GM21529 (cell line): Measurements from ENCODE around the gene TBL1Y.
"Not testable (repeated sequence)": the region's sequence is repeated elsewhere in the genome, so short reads cannot be mapped to it uniquely, and the experiment has no call there.

ENCODE experiments used
- ATAC-seq: cut with Tn5 transposase; IDR thresholded peaks from one replicate; pipeline ENCODE4 v1.9.1; 2021; ENCODE audit not compliant: unreplicated experiment

Gene TBL1Y

DNA sequence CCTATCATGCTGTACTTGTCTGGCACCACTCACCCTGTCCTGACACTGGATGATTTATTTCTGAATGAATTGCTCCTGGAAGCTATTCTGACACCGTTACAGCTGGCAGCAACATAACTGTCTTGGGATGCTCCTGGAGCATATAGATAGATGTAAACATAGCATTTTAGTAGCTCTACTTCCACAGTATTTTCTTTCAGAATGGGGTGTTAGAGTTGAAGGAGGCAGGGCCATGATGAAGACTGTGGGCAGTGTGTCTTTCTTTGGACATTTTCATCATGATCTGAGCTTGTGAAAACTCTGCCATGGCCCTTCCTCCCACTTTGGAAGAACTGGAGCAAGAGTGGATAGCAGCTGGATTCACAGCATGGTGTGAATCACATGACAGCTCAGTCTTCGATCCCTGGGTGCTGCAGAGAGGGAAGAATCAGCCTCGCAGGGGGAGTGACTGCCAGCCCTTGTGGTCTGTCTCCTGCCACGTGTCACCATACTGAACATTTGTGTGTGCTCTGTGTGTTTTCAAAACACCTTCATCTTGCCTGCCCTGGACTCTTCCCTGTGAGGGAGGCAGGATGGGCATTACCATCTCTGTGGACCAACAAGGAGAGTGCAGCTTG lies 61.9 kb downstream of the TBL1Y start:
- no peak for ATAC-seq

DNA sequence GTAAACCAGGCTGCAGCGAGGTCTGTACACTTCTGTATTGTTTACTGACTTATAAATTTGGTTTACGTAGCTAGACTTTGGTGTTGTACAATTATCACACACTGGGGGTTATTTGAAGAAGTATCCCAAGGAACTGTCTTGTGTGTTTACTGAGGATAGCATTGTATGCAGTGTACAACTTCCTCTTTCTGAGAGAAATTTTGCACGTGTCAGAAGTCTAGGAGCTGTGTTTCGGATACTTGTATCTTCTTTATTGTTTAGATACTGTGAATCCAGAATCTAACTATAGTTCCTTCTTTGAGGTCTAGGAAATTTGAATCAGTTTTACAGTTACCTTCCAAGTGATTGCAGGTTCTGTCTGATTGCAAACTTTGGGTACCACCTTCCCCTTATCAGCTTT lies 64.5 kb downstream of the TBL1Y start:
- ATAC-seq: no peak

DNA sequence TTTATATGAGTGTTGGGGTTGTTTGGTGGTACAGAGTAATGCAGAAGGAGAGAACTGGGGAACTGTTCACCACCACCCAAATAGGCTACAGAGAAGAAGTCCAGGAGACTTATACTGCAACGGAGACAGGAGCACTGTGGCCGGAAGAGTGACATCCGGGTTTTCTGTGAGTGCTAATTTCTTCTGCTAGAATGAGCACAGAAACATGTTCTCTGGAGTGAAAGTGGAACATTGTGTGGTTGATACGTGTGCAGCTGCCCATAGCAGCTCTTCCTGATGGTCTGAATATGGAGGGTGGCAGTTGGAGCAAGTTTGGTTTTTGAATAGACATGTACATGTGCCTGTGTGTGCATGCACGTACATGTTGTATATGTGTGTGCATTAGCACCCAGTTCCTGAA lies 67.3 kb downstream of the TBL1Y start:
- ATAC-seq: no peak

DNA sequence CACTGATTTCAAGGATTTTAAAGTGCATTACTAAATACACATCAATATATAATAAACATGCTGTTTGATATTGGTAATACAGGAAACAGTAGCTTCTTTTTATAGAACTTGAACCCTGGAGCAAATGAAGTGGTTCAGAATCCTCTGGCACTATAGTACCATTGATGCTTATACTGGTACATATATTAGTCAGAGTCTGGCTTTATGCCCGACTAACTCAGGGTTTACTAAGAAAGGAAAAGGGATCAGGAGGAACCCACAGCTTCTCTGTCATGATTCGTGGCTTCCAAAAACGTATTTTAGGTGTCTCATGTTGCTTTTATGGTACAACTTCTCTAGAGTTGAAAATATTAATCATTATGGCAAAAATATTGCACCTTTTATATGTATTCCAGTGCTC lies 72.7 kb downstream of the TBL1Y start:
- ATAC-seq: no peak

DNA sequence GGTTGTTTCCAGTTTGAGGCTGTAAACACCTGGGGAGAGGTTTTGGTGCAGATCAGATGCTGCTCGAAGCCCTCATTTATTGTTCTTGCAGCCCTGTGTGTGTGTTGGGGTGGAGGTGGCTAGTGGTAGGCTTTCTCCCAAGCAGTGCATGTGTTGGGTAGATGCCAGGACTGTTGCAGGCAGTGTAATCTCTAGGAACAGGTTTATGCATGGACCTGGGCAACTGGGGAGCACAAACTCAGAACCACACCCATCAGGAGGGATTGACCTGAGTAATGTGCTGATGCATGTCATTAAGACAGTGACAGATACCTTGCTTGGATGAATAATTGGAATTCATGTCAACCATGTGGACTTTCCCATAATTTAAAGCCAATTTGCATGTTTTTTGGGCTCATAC lies 77.3 kb downstream of the TBL1Y start:
- ATAC-seq: no peak

DNA sequence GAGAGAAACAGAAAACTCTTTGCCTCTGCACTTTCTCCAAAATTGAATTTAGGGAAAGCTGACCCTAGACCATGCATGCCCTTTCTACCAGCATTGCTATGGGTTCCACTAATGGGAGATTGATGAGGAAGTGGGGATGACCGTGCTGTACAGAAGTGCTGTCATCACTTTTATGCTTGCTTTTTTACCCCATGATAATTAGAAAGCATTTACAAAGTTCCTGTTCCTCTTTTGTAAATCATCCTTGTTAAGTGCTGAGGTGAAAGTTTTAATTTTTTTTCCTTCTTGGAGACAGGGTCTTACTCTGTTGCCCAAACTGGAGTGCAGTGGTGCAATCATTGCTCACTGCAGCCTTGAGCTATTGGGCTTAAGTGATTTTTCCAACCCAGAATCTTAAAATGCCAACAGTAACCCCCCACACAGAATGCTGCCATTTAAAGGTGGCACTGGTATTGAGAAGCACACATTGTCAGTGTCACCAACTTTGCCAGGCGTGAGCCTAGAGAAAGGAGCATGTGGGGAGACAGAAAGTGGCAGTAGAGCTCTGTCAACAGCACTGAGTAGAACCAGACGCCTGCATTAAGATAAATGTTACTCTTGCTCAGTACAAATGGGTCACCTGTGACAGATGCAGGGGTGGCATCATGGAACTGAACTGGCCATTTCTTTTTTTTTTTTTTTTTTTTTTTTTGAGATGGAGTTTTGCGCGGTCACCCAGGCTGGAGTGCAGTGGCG lies 79.6 kb downstream of the TBL1Y start:
- no peak for ATAC-seq

DNA sequence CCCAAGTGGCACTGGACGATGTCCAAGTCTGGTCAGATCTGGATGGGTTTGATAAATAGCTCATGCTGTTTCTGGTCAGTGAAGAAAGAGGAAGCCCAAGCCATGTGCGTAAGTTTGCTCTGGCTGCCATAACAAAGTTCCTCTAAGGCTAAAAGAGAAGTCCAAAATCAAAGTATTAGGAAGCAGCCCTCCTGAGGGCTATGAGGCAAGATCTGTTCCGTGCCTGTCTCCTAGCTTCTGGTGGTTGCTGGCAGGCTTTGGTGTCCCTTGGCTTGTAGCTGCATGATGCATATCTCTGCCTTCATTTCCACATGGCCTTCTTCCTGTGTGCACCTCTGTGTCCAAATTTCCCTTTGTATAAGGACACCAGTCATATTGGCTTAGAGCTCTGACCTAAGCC lies 81.5 kb downstream of the TBL1Y start:
- ATAC-seq: no peak

DNA sequence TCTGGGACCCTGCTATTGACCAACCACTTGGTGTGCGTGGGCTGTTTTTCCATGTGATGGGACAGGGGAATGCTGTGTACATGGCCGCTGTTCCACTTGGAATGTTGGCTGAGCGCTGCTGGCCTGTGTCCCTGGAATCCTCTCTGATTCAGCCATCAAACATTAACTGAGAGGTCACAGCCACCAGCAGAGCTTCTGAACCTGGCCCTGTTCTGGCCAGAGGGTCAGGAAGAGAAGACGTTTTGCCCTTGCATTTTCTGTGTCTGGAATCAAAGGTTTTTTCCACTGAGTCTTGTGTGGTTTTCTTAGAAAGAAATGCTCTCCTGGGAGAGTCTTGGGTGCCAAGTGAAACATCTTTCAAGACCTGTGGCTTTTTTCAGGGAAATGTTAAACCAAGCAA lies 85.5 kb downstream of the TBL1Y start:
- no peak for ATAC-seq

DNA sequence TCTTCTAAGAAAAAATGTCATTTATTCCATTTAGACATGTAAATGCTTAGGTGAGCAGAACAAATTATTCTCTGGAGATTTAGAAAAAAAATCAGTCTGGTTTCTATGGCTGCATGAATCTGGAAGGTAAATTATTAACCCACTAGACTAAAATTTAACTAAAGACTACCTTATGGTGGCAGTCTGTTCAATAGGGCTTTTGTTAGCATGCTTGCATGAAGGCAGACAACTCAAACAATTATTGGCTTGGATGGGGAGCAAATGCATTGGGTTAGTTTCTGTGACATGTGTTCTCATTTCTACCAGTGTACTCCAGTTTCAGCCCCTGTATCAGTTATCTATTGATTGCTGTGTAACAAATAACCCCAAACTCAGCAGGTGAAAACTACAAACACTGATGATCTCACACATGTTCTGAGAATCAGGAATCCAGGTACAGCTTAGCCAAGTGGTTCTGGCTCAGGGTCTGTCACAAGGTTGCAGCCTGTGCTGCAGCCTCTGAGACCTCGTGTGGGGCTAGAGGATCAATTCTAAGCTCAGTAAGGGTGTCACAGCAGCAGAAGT lies 87.1 kb downstream of the TBL1Y start:
- no peak for ATAC-seq

DNA sequence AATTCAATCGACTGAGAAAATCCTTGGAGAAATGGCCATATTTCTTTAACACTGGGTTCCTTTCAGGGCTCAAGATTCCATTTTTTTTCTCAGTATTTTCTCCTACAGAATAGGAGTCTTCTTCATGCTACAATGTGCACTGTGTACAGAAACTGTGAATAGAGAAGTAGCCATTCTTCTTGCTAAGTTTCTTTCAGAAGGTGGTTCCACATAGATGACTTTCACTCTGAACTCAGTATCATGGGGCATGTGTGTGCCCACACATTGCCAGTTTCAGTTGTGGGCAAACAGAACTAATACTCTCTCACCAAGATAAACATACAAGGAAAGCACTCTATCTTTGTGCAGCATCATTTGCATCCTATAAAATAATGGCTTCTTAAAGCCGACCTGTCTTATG lies 89.4 kb downstream of the TBL1Y start:
- no peak for ATAC-seq

DNA sequence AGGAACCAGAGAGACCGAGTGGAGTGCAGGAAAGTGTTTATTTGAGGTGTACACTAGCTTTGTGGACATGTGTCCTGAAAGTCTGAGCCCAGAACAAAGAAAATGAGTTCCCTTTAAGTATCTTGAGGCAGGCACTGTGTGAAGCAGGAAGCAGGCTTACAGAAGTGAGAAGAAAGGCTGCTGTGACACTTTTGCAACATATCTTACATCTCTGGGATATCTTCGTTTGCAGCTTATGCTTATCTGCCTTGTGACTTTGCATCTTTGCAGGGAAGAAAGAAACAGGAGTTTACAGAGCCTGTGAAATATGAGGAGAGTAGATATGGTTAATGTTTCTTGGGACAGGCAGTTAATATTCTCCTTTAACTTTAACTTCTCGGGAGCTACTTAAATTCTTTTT lies 92.1 kb downstream of the TBL1Y start:
- no peak for ATAC-seq

DNA sequence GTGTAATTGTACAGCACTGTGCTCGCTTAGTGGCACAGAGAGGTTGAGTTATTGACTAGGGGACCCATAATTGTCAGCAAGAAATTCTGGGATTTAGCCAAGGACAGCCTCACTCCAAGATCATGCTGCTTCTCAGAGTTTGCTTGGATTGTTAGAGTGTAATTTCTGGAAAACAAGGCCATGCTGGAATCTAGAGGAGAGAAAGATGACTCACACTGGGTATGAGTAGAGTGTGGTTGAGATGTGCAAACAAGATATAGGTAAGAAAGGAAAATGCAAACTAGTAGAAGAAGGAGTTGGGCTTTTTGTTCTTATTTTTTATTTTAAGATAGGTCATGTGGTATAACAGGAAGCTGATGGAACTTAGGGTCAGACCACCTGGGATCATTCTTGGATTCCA lies 97.4 kb downstream of the TBL1Y start:
- no peak for ATAC-seq

DNA sequence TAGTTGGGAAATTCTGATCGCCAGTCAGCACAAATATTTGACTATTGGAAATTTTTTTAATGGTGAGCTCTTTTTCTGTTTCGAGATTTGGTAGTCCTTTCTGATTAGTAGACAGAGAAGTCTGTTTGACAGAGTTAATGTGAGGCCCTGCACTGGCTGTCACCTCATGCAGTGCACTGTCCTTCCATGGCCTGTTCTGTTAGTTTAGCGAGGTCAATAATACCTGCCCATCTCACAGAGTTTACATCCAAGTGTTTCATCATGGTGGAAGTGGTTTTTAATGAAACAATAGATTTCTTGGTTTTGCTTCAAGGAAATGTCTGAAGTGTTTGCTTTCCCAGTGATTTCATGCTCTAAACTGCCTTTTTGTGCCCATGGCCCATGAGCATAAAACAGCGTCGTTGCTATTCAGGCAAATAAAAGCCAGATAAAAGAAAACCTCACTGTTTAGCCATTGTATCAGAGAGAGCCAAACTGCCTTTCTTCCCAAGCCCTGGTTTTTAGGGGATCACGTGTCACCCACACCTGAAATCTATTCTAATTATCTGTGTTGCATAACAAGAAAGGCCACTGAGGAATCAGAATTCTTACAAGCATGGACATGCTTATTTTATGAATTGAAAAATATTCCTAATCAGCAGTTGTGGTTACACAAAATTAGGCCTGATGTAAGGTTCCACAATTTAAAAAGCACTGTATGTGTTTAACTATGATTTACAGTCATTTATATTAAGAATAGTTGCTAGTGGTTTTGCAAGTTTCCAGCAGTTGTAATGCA lies 98.3 kb downstream of the TBL1Y start:
- ATAC-seq: no peak

DNA sequence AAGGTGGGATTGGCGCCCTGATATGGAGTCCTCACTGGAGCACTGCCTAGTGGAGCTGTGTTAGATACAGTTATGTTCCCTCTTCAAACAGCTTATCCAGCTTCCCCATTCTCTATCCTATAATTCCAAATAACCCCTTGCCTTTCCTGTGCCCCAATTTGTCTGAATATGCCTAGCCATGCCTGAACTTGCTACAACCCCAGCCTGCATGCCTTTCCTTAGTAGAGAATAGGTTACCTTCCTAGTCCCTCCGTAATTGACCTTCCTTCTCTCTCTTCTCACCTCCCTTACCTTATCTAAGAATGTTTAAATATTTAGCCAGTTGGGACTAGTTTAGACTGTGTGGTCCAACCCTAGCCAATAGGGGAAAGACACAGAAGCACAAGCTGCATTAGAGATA lies 102.6 kb downstream of the TBL1Y start:
- ATAC-seq: no peak

DNA sequence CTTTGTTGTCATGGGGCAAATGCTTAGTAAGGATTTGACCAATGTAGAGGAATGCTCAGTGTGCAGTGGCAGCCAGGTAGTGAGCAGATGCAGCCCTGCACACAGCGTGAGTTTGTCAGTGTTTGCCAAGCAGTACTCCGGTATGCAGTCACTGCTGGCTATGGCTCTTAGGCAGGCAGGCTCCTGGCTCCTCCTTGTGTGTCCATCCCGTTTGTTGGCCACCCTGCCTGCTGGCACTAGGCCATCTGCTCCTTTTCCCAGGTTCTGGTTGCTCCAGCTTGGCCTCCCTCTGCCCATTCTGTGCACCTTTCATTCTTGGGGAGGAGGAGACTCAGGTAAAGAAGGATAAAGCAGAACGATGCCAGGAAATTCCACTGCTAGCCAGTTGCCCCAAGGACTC lies 106.0 kb downstream of the TBL1Y start:
- ATAC-seq: no peak

DNA sequence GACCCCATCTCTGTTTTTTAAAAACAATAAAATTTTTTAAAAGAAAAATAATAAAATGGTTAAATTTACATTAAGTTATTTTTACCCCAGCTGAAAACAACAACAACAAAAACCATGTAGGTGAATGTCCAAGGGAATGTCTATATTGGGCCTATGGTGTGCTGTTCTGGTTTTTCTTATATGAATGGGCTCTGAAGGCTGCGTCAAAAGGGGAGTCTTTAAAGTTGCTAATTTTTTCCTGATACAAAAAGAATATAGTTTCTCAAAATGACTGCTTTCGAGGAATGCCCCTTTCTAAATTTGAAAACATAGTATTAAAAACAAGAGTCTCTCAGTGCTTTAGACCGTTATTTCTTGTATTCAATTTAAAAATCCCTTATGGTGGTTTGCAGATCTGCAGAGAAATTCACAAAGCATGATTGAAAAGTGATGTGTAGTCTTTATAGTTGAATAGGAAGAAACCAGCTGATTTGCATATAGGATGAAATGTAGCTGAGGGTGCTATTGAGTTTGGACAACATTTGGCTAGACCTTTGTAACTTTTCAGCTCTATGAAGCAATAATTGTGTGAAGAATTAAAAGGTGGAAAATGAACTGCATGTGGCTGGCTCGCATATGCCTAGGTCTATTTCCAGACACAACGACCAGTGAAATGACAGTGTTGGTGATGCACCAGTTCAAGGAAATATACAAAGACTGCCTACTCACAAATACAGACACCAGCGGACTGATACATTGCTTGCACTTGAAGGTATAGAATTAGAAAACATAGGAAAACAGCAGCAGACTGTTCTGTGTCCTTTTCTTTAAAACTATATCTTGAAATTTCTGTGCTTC lies 107.0 kb downstream of the TBL1Y start:
- no peak for ATAC-seq

DNA sequence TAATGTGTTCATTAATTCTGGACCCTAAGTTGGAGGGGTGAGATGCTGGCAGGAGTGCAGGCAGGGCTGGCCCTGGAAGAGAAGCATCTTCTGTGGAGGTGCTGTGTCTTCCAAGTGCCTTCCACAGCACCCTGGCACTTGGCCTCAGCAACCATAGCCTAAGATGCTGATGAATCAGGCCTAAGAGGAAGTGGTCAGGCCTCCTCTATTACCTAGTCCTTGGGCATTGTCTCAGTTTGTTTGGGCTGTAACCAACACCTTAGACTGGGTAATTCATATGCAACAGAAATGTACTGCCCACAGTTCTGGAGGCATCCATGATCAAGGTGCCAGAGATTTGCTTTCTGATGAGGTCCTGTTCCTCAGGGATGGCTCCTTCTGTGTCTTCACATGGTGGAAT lies 128.5 kb downstream of the TBL1Y start:
- ATAC-seq: no peak

DNA sequence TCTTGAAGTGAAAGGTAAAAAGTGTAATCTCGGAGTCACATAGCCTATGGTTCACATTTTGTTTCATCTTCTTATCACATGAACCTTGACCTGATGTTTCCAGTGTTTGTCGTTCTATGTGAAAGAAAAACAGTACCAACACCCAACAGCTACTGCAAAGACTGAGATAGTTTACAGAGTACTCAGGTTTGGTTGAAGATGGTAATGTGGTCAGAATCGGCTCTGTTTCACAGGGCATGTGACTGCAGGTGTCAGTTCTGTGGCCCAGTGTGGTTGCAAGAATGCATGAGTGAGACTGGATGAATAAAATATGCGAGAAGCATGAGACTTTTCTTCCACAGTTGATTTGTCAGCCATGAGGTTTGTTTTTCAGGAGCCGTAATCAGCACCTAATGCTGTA lies 130.2 kb downstream of the TBL1Y start:
- ATAC-seq: no peak

DNA sequence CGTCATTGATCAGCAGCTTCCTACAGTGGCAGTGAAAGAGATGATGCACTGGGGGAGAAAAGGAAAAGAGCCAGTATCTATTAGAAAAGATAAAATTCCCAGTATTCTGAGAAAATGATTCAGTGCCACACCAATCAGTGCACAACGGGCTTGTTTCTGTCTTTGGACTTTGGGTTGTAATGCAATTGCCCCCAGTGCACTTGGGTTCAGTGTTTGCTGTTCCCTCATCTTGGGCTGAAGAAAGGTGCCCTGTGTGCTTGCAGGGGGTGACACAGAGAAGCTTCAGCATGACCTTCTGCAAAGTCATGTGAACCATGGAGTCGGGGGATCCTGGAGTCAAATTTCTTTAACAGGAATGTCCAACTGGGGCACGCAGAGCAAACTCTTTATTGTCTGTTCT lies 131.5 kb downstream of the TBL1Y start:
- ATAC-seq: no peak

DNA sequence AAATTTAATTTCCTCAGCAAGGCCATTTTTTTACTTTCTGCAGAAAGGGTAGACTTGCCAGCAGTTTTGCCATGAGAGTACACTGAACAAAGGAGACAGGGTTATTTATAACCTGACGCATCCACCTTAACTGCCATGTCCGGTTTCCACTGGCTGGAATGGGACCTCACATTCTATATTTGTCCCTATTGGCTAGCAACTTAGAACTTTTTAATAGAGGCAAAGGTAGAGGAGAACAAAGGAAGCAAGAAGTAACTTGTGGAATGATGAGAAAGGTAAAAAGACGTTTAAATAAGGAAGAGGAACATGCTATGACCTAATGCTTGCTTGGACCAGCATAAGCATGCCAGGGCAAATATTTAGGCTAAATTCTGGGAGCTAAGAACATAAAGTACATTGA lies 142.0 kb downstream of the TBL1Y start:
- ATAC-seq: not testable (repeated sequence)

DNA sequence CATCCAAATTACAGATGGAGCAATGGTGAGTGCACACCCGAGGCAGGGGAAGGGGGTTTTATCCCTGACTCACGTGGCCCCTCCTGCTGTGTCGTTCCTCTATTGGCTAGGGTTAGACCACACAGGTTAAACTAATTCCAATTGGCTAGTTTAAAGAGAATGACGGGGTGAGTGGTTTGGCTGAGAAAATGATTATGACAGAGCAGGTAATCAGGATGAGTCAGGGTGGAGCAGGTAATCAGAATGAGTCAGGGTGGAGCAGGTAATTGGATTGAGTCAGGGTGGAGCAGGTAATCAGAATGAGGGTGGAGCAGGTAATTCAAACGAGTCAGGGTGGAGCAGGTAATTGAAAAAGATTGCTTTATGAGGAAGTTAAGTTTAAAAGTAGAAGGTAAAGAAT lies 146.4 kb downstream of the TBL1Y start:
- ATAC-seq: no peak
